ENCODE data around the gene ANKRD13C.

GRCh38 chr1:70403759-70404158 is 49.2 kb upstream of the ANKRD13C start:
- TF ChIP-seq ZNF274 (IDR thresholded peaks at IDR 0.05; ENCODE audit: low read depth, low read length) (no peak), YY1 (IDR thresholded peaks at IDR 0.05; ENCODE audit: insufficient read depth, insufficient read length) (no peak)

Measured in NT2/D1 (cell line).